DMS153 treated with DMSO at 0.1 percent for 48 hours (cell line): ENCODE measurements around the gene FBXL14.

ENCODE experiments used
- DNase-seq: peaks from one replicate; lab custom pipeline; 2025; ENCODE audit not compliant: unreplicated experiment; lab: John Stamatoyannopoulos, UW

FBXL14 gene

GRCh38 chr12:1595026-1595561 lies 713 bp upstream of the FBXL14 start:
- no peak for DNase-seq

- no peak for DNase-seq
Observed at GRCh38 chr12:1594006-1594260, 448 bp downstream of the FBXL14 start.

GRCh38 chr12:1593174-1594005 lies 991 bp downstream of the FBXL14 start:
- DNase-seq, result peak; percentile 19

- DNase-seq, result peak; percentile 22
Observed at GRCh38 chr12:1592444-1593173, 1.8 kb downstream of the FBXL14 start.

GRCh38 chr12:1591543-1591942 lies 2.8 kb downstream of the FBXL14 start:
- DNase-seq, result no peak

GRCh38 chr12:1591034-1591433 lies 3.3 kb downstream of the FBXL14 start:
- no peak for DNase-seq

- DNase-seq, result no peak
Observed at GRCh38 chr12:1590221-1590979, 4.0 kb downstream of the FBXL14 start.

GRCh38 chr12:1588575-1588947 lies 5.8 kb downstream of the FBXL14 start:
- DNase-seq, result no peak

GRCh38 chr12:1587927-1588574 lies 6.3 kb downstream of the FBXL14 start:
- DNase-seq, result no peak

- DNase-seq, result no peak
Observed at GRCh38 chr12:1584326-1584725, 10.1 kb downstream of the FBXL14 start.

- peak; percentile 55 for DNase-seq
Observed at GRCh38 chr12:1583421-1584078, 10.8 kb downstream of the FBXL14 start.

GRCh38 chr12:1582709-1583050 lies 11.7 kb downstream of the FBXL14 start:
- DNase-seq, result no peak

- DNase-seq, result no peak
Observed at GRCh38 chr12:1581973-1582708, 12.2 kb downstream of the FBXL14 start.

GRCh38 chr12:1580526-1580925 lies 13.9 kb downstream of the FBXL14 start:
- no peak for DNase-seq

- DNase-seq, result no peak
Observed at GRCh38 chr12:1579651-1580435, 14.5 kb downstream of the FBXL14 start.

GRCh38 chr12:1576410-1577241 lies 17.8 kb downstream of the FBXL14 start:
- DNase-seq, result no peak

- no peak for DNase-seq
Observed at GRCh38 chr12:1575408-1576401, 18.7 kb downstream of the FBXL14 start.
